ENCODE measurements around the gene DPP10.

DNA sequence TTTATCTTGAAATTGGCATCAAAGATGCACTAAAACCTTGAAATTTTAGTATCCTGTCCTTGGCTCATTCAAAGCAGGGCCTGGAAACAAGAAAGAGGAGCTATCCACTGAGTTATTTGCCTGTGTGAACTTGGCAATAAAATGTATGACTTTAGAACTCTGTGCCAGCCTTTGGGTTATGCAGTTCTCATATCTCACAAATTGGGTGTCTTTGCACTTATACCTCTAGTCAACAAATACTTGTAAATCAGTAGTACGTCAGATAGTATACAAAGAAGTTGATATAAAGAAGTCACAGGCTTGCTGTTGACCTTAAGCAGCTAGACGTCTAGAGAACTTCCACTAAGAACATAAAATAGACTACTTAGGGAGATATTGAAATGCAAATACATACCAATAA, 1331.9 kb downstream of the DPP10 start:
- TF ChIP-seq, protein P1, sequence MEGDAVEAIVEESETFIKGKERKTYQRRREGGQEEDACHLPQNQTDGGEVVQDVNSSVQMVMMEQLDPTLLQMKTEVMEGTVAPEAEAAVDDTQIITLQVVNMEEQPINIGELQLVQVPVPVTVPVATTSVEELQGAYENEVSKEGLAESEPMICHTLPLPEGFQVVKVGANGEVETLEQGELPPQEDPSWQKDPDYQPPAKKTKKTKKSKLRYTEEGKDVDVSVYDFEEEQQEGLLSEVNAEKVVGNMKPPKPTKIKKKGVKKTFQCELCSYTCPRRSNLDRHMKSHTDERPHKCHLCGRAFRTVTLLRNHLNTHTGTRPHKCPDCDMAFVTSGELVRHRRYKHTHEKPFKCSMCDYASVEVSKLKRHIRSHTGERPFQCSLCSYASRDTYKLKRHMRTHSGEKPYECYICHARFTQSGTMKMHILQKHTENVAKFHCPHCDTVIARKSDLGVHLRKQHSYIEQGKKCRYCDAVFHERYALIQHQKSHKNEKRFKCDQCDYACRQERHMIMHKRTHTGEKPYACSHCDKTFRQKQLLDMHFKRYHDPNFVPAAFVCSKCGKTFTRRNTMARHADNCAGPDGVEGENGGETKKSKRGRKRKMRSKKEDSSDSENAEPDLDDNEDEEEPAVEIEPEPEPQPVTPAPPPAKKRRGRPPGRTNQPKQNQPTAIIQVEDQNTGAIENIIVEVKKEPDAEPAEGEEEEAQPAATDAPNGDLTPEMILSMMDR (IDR thresholded peaks at IDR 0.05): no peak
- TF ChIP-seq POLR2A (IDR thresholded peaks at IDR 0.05; ENCODE audit: low read depth) (no peak), EP300 (IDR thresholded peaks at IDR 0.05) (no peak)

Measured in esophagus muscularis mucosa (tissue), 4 donors.